HCT116 (cell line): ENCODE results near the gene KCNV2. TPM values are rescaled to one million over a fixed set of nuclear protein-coding genes. Genes with fewer than 3 reads are reported as not detected.

ENCODE experiments used
- ATAC-seq: fragments of 200-7000 bp; cut with Tn5 transposase; 2 replicates; pipeline ENCODE4 v1.9.1; 2020; ENCODE audit warnings: mild to moderate bottlenecking, moderate library complexity
- BruUV-seq: library from RNA; stranded (reverse); fragments of 400-500 nt; replicated peaks from 2 replicates; lab custom pipeline; 2021; lab: Mats Ljungman, UMichigan
- CTCF ChIA-PET: fragments of 300-600 bp; sonication (Branson Sonifier 250); formaldehyde crosslinking; loops from one replicate; lab custom pipeline; 2021; ENCODE audit warnings: antibody characterized with exemption; lab: Charles Lee
- POLR2A ChIA-PET: fragments of 300-600, 350-600 bp; sonication (Branson Sonifier 250); formaldehyde crosslinking; loops from one replicate; lab custom pipeline; 2021; ENCODE audit warnings: antibody characterized with exemption; lab: Charles Lee
- RAD21 ChIA-PET, 2 experiments: fragments of 300-600 bp; sonication (Branson Sonifier 250); formaldehyde crosslinking; loops; one replicate each; lab custom pipeline; 2023; ENCODE audit warnings: low total read pairs in 2 of 2; ENCODE audit not compliant: uncharacterized antibody in 2 of 2, unreplicated experiment in 2 of 2, low non-redundant PET in 1 of 2; lab: Charles Lee
- DNase-seq: peaks from one replicate; pipeline ENCODE4 v3.0.0-alpha.2; 2010; ENCODE audit warnings: low read depth, low spot score
- H2AFZ ChIP-seq: fragments of 200-600 bp; shearing (Covaris generic), sonication (generic); 2 replicates; pipeline ENCODE4 v1.6.1; 2017; ENCODE audit warnings: low read depth, mixed run types, mixed read lengths, antibody characterized with exemption, low read length; ENCODE audit not compliant: poor library complexity, severe bottlenecking
- H3K27ac ChIP-seq: 2 replicates; pipeline ENCODE4 v1.5.1; 2012; ENCODE audit warnings: low read depth, low read length
- H3K27me3 ChIP-seq: fragments of 200-600 bp; sonication (generic); 2 replicates; pipeline ENCODE4 v1.6.1; 2016; ENCODE audit warnings: mixed run types, low read length, mixed read lengths; ENCODE audit not compliant: insufficient read depth
- H3K36me3 ChIP-seq, 2 experiments: fragments of 200-500 bp in 1 of 2; fragments of 200-600 bp in 1 of 2; sonication (Bioruptor generic) in 1 of 2; sonication (generic) in 1 of 2; 2 replicates each; pipeline versions ENCODE4 v1.5.1 to v1.6.1; 2014 to 2016; ENCODE audit warnings: low read length in 2 of 2, inconsistent platforms in 1 of 2, mixed read lengths in 1 of 2, mixed run types in 1 of 2; ENCODE audit not compliant: insufficient read depth in 2 of 2, control insufficient read depth in 1 of 2
- H3K4me1 ChIP-seq, 2 experiments: fragments of 200-600 bp in 1 of 2; sonication (generic) in 1 of 2; 2 replicates each; pipeline versions ENCODE4 v1.5.1 to v1.6.1; 2012 to 2017; ENCODE audit warnings: low read length in 2 of 2, inconsistent platforms in 1 of 2, mild to moderate bottlenecking in 1 of 2, mixed read lengths in 1 of 2, mixed run types in 1 of 2, moderate library complexity in 1 of 2; ENCODE audit not compliant: insufficient read depth in 2 of 2, control insufficient read depth in 1 of 2
- H3K4me2 ChIP-seq: fragments of 200-600 bp; sonication (generic); 2 replicates; pipeline ENCODE4 v1.6.1; 2017; ENCODE audit warnings: mixed run types, low read length, mixed read lengths
- H3K4me3 ChIP-seq, 2 experiments: fragments of 200-600 bp in 1 of 2; sonication (generic) in 1 of 2; replicated peaks in 1 of 2; 2 replicates each; pipeline ENCODE4 v1.5.1; 2011 to 2016; ENCODE audit warnings: low read length in 2 of 2, control low read depth in 1 of 2, low read depth in 1 of 2, mild to moderate bottlenecking in 1 of 2, mixed read lengths in 1 of 2, mixed run types in 1 of 2
- H3K79me2 ChIP-seq: fragments of 200-600 bp; sonication (generic); 2 replicates; pipeline ENCODE4 v1.6.1; 2017; ENCODE audit warnings: mild to moderate bottlenecking, mixed run types, low read length, moderate library complexity, mixed read lengths; ENCODE audit not compliant: insufficient read depth
- H3K9ac ChIP-seq: fragments of 200-600 bp; sonication (generic); 2 replicates; pipeline ENCODE4 v1.6.1; 2016; ENCODE audit warnings: low read length, mixed read lengths
- H3K9me2 ChIP-seq: fragments of 200-600 bp; sonication (generic), shearing (Covaris generic); 2 replicates; pipeline ENCODE4 v1.6.1; 2017; ENCODE audit warnings: mixed run types, mild to moderate bottlenecking, moderate library complexity; ENCODE audit not compliant: insufficient read depth
- H3K9me3 ChIP-seq, 2 experiments: fragments of 200-500 bp in 1 of 2; fragments of 200-600 bp in 1 of 2; sonication (Bioruptor generic) in 1 of 2; sonication (generic) in 1 of 2; 2 replicates each; pipeline ENCODE4 v1.6.1; 2014 to 2017; ENCODE audit warnings: low read length in 2 of 2, mixed read lengths in 2 of 2, inconsistent platforms in 1 of 2, low read depth in 1 of 2, mild to moderate bottlenecking in 1 of 2, mixed run types in 1 of 2, moderate library complexity in 1 of 2; ENCODE audit not compliant: control insufficient read depth in 1 of 2, insufficient read depth in 1 of 2
- H4K20me1 ChIP-seq: fragments of 200-600 bp; sonication (generic), shearing (Covaris generic); 2 replicates; pipeline ENCODE4 v1.6.1; 2017; ENCODE audit warnings: mixed run types, mild to moderate bottlenecking, moderate library complexity; ENCODE audit not compliant: insufficient read depth
- CEBPB ChIP-seq: IDR thresholded peaks from 2 replicates; pipeline ENCODE4 v1.6.1; 2012; ENCODE audit warnings: low read depth
- ELF1 ChIP-seq: IDR thresholded peaks from 2 replicates; pipeline ENCODE4 v1.6.1; 2012; ENCODE audit warnings: low read depth, borderline replicate concordance
- EZH2 ChIP-seq: fragments of 200-600 bp; sonication (generic); IDR thresholded peaks from 2 replicates; pipeline ENCODE4 v1.6.1; 2017; ENCODE audit warnings: antibody characterized with exemption, mixed run types
- EZH2phosphoT487 ChIP-seq: fragments of 200-600 bp; IDR thresholded peaks from 2 replicates; pipeline ENCODE4 v1.6.1; 2018; ENCODE audit warnings: antibody characterized with exemption, borderline replicate concordance
- FOSL1 ChIP-seq: IDR thresholded peaks from 2 replicates; pipeline ENCODE4 v1.6.1; 2012; ENCODE audit warnings: low read depth
- JUND ChIP-seq: IDR thresholded peaks from 2 replicates; pipeline ENCODE4 v1.6.1; 2012
- POLR2AphosphoS5 ChIP-seq: IDR thresholded peaks from 2 replicates; pipeline ENCODE4 v1.6.1; 2011; ENCODE audit warnings: mild to moderate bottlenecking, low read depth, low read length, moderate library complexity
- RAD21 ChIP-seq: IDR thresholded peaks from 2 replicates; pipeline ENCODE4 v1.6.1; 2012; ENCODE audit warnings: low read depth, mild to moderate bottlenecking
- SIN3A ChIP-seq: IDR thresholded peaks from 2 replicates; pipeline ENCODE4 v1.6.1; 2012; ENCODE audit warnings: low read depth
- YY1 ChIP-seq: IDR thresholded peaks from 2 replicates; pipeline ENCODE4 v1.6.1; 2011; ENCODE audit warnings: low read length, low read depth, moderate library complexity, mild to moderate bottlenecking; ENCODE audit not compliant: insufficient replicate concordance; ENCODE audit errors: extremely low read depth
- ZFX ChIP-seq: fragments of 450-650 bp; IDR thresholded peaks from 2 replicates; pipeline ENCODE4 v1.6.1; 2017
- intact Hi-C: fragments of 100-400 bp; cut with micrococcal nuclease; formaldehyde crosslinking; loops from 2 replicates; pipeline ENCODE4 v1.10.0; 2022
- total RNA-seq: library from RNA; stranded (reverse); gene quantifications from one replicate; pipeline ENCODE4 v1.2.1, GENCODE V29; 2021; ENCODE audit not compliant: unreplicated experiment
- TF ChIP-seq, protein P1 (sequence below): IDR thresholded peaks from 2 replicates; pipeline ENCODE4 v1.6.1; 2012
- TF ChIP-seq, protein P2 (sequence below): IDR thresholded peaks from 2 replicates; pipeline ENCODE4 v1.6.1; 2011; ENCODE audit warnings: mild to moderate bottlenecking, low read length, moderate library complexity; ENCODE audit not compliant: insufficient replicate concordance; ENCODE audit errors: extremely low read depth
- TF ChIP-seq, protein P3 (sequence below): IDR thresholded peaks from 2 replicates; pipeline ENCODE4 v1.6.1; 2012

Gene KCNV2
- total RNA-seq, 1 experiment from 2014 or later, result not detected

DNA sequence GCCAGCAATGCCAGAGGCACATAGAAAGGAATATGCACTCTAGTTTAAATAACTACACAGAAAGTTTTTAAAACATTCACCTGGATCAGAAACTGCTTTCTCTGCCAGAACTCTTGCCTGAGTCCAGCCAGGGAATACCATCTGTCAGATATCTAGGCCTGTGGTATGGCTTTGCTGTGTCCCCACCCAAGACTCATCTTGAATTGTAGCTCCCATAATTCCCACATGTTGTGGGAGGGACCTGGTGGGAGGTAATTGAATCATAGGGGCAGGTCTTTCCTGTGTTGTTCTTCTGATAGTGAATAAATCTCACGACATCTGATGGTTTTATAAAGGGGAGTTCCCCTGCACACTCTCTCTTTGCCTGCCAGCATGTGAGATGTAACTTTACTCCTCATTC lies 41.5 kb upstream of the KCNV2 start:
- no peaks in the 10 kb centered on the region for H3K27me3 ChIP-seq
- POLR2A ChIA-PET, result no interaction called here
- RAD21 ChIA-PET, result no interaction called here
- H3K36me3 ChIP-seq, result no peaks in the 10 kb centered on the region
- no peaks in the 10 kb centered on the region for H3K9me2 ChIP-seq
- no TSS peak for BruUV-seq
- no peak overlapping the region for H3K4me2 ChIP-seq
- H3K9me3 ChIP-seq, result no peaks in the 10 kb centered on the region
- CTCF ChIA-PET, result no interaction called here
- H2AFZ ChIP-seq, result no peak overlapping the region
- H3K4me1 ChIP-seq, result no peaks in the 10 kb centered on the region
- no peak overlapping the region for H3K27ac ChIP-seq
- DNase-seq, result no peak
- H4K20me1 ChIP-seq, result no peaks in the 10 kb centered on the region
- intact Hi-C loops, result no loop called here
- no peak overlapping the region for H3K9ac ChIP-seq
- no peak overlapping the region for H3K4me3 ChIP-seq
- ATAC-seq, result no peak
- TF ChIP-seq POLR2AphosphoS5 (no peak), CEBPB (no peak), JUND (no peak), EZH2 (no peak), RAD21 (no peak), EZH2phosphoT487 (no peak), ELF1 (no peak), FOSL1 (no peak), YY1 (no peak), ZFX (no peak), SIN3A (no peak)
- TF ChIP-seq, protein P1, sequence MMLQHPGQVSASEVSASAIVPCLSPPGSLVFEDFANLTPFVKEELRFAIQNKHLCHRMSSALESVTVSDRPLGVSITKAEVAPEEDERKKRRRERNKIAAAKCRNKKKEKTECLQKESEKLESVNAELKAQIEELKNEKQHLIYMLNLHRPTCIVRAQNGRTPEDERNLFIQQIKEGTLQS, result no peak
- TF ChIP-seq, protein P2, sequence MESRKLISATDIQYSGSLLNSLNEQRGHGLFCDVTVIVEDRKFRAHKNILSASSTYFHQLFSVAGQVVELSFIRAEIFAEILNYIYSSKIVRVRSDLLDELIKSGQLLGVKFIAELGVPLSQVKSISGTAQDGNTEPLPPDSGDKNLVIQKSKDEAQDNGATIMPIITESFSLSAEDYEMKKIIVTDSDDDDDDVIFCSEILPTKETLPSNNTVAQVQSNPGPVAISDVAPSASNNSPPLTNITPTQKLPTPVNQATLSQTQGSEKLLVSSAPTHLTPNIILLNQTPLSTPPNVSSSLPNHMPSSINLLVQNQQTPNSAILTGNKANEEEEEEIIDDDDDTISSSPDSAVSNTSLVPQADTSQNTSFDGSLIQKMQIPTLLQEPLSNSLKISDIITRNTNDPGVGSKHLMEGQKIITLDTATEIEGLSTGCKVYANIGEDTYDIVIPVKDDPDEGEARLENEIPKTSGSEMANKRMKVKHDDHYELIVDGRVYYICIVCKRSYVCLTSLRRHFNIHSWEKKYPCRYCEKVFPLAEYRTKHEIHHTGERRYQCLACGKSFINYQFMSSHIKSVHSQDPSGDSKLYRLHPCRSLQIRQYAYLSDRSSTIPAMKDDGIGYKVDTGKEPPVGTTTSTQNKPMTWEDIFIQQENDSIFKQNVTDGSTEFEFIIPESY, result no peak
- TF ChIP-seq, protein P3, sequence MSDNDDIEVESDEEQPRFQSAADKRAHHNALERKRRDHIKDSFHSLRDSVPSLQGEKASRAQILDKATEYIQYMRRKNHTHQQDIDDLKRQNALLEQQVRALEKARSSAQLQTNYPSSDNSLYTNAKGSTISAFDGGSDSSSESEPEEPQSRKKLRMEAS, result no peak
- H3K79me2 ChIP-seq, result no peaks in the 10 kb centered on the region
